Measurements from ENCODE around the gene SAMHD1. TPM values are rescaled to one million over a fixed set of nuclear protein-coding genes. Genes with fewer than 3 reads are reported as not detected.
"Not testable (repeated sequence)": the region's sequence is repeated elsewhere in the genome, so short reads cannot be mapped to it uniquely, and the experiment has no call there.

The SAMHD1 gene
- total and polyA plus RNA-seq, 11 donors: 13.9 to 164 (median 39.6) TPM

DNA sequence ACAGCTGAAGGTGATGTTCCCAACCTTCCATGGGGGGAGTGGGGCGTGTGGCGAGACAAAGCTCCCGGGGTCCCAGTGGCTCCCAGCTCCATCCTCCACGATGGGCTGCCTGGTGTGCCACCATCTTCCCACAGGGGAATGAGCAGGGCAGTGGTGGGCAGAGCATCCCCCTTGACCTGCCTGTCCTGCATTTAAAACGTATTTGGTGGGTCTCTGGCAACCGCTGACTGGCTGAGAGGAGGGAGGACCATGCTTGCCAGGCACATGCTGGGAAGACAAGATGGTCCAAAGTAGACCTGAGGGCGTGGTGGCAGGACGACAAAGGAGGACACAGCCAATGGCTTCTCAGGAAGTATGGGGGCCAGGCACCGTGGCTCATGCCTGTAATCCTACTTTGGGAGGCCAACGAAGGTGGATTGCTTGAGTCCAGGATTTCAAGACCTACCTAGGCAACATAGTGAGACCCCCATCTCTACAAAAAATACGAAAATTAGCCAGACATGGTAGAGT is 70.7 kb downstream of the SAMHD1 start:
- H3K9me3 ChIP-seq: no peaks in the 10 kb centered on the region
- WGBS, 4 donors: 90 to 93% (median 92%) methylated on average over 11 of the region's 11 CpGs
- H3K36me3 ChIP-seq: no peaks in the 10 kb centered on the region
- no peak overlapping the region for H3K4me3 ChIP-seq
- ATAC-seq (no peak), DNase-seq (no peak)
- no peaks in the 10 kb centered on the region for H3K27me3 ChIP-seq
- H3K27ac ChIP-seq: no peak overlapping the region
- intact Hi-C loops (cut with DNase I): loop anchor here in 6 of 10 donors (5.0 to 10.0 kb wide), 5 partner anchors 73 to 666 kb away; no protein-coding TSS in a partner anchor
- peaks cover 0 to 11% (median 0%) of the 10 kb centered on the region in 12 donors for H3K4me1 ChIP-seq
- TF ChIP-seq POLR2A (IDR thresholded peaks at IDR 0.05) (no peak), CTCF (IDR thresholded peaks at IDR 0.05) (no peak)

- WGBS, 4 donors: 87 to 92% (median 87%) methylated on average over 5 to 10 of the region's 10 CpGs
- H3K27me3 ChIP-seq: no peaks in the 10 kb centered on the region
- H3K4me1 ChIP-seq: peaks cover 0 to 4% (median 0%) of the 10 kb centered on the region in 12 donors
- H3K4me3 ChIP-seq: no peak overlapping the region
- H3K9me3 ChIP-seq: no peaks in the 10 kb centered on the region
- H3K27ac ChIP-seq: no peak overlapping the region
- no peaks in the 10 kb centered on the region for H3K36me3 ChIP-seq
- DNase-seq (peak in 1 of 5 donors; percentile 35), ATAC-seq (no peak)
- TF ChIP-seq CTCF (IDR thresholded peaks at IDR 0.05) (no peak), POLR2A (IDR thresholded peaks at IDR 0.05) (no peak)
- intact Hi-C loops (cut with DNase I): no loop called here
Observed at GRCh38 chr20:36878941-36879340, 72.6 kb downstream of the SAMHD1 start.

GRCh38 chr20:36876473-36876833 is 75.1 kb downstream of the SAMHD1 start:
- intact Hi-C loops (cut with DNase I): no loop called here
- no peak overlapping the region for H3K27ac ChIP-seq
- ATAC-seq (no peak), DNase-seq (no peak)
- H3K4me1 ChIP-seq: peaks cover 0 to 19% (median 0%) of the 10 kb centered on the region in 12 donors
- WGBS, 4 donors: 88 to 97% (median 95%) methylated on average over 3 of the region's 3 CpGs
- H3K36me3 ChIP-seq: no peaks in the 10 kb centered on the region
- TF ChIP-seq CTCF (IDR thresholded peaks at IDR 0.05) (no peak), POLR2A (IDR thresholded peaks at IDR 0.05) (no peak)
- H3K27me3 ChIP-seq: no peaks in the 10 kb centered on the region
- no peak overlapping the region for H3K4me3 ChIP-seq
- no peaks in the 10 kb centered on the region for H3K9me3 ChIP-seq

GRCh38 chr20:36875702-36876472 is 75.6 kb downstream of the SAMHD1 start, which contains the start of gene TLDC2:
TLDC2 (plus strand) TSS chr20:36876138; CDS start chr20:36876175, 37 bp downstream.
- Histone ChIP-seq H3K27me3 (no peaks in the 10 kb centered on the region), H3K36me3 (no peaks in the 10 kb centered on the region), H3K27ac (no peak within 1 kb of the TSS), H3K9me3 (no peaks in the 10 kb centered on the region), H3K4me3 (no peak within 1 kb of the TSS), H3K4me1 (peaks cover 0 to 19% (median 0%) of the 10 kb centered on the region in 12 donors)
- ATAC-seq (no peak), DNase-seq (no peak)
- TF ChIP-seq POLR2A (IDR thresholded peaks at IDR 0.05) (no peak), CTCF (IDR thresholded peaks at IDR 0.05) (no peak)
- 84 to 89% (median 88%) methylated on average over 7 to 14 of the region's 14 CpGs for WGBS, 4 donors
- intact Hi-C loops (cut with DNase I): no loop called here

- intact Hi-C loops (cut with DNase I); H3K36me3 ChIP-seq; H3K4me3 ChIP-seq; H3K9me3 ChIP-seq; H3K27me3 ChIP-seq; DNase-seq; ATAC-seq; H3K27ac ChIP-seq: not testable (repeated sequence)
- peaks cover 0 to 19% (median 0%) of the 10 kb centered on the region in 12 donors for H3K4me1 ChIP-seq
- 84 to 92% (median 88%) methylated on average over 5 of the region's 5 CpGs for WGBS, 4 donors
Observed at GRCh38 chr20:36875093-36875492, 76.4 kb downstream of the SAMHD1 start.
